Activated CD4-positive, alpha-beta T cell treated with anti-CD3 and anti-CD28 coated beads for 1 hour (primary cell): ENCODE measurements around the gene HSF2BP.
"Not testable (repeated sequence)": the region's sequence is repeated elsewhere in the genome, so short reads cannot be mapped to it uniquely, and the experiment has no call there.

Experiments used
- DNase-seq: peaks from one replicate; pipeline ENCODE4 v3.0.0-alpha.2; 2020

The HSF2BP gene

GRCh38 chr21:43659136-43660000 is at the start of gene HSF2BP, which contains the start of gene RRP1B:
TSS of gene HSF2BP (minus strand) at chr21:43659488. CDS start at chr21:43658096, 1,392 bp downstream.
TSS of gene RRP1B (plus strand) at chr21:43659560. CDS start at chr21:43659665, 105 bp downstream.
- DNase-seq, result peak; percentile 75

GRCh38 chr21:43708745-43709381 is 49.6 kb upstream of the HSF2BP start:
- no peak for DNase-seq

GRCh38 chr21:43707462-43707861 is 48.2 kb upstream of the HSF2BP start:
- DNase-seq, result no peak

- no peak for DNase-seq
Measured at GRCh38 chr21:43703035-43703880, 44.0 kb upstream of the HSF2BP start.

- DNase-seq, result no peak
Measured at GRCh38 chr21:43702785-43703034, 43.4 kb upstream of the HSF2BP start.

- no peak for DNase-seq
Measured at GRCh38 chr21:43701936-43702784, 42.9 kb upstream of the HSF2BP start.

GRCh38 chr21:43699933-43700599 is 40.8 kb upstream of the HSF2BP start:
- no peak for DNase-seq

- DNase-seq, result not testable (repeated sequence)
Measured at GRCh38 chr21:43699492-43699777, 40.1 kb upstream of the HSF2BP start.

GRCh38 chr21:43697758-43698643 is 38.7 kb upstream of the HSF2BP start:
- DNase-seq, result no peak

GRCh38 chr21:43696214-43696613 is 36.9 kb upstream of the HSF2BP start:
- no peak for DNase-seq

GRCh38 chr21:43694437-43695079 is 35.3 kb upstream of the HSF2BP start:
- DNase-seq, result no peak

- DNase-seq, result no peak
Measured at GRCh38 chr21:43693981-43694380, 34.7 kb upstream of the HSF2BP start.

- DNase-seq, result no peak
Measured at GRCh38 chr21:43692949-43693348, 33.7 kb upstream of the HSF2BP start.

GRCh38 chr21:43691801-43692200 is 32.5 kb upstream of the HSF2BP start:
- no peak for DNase-seq

GRCh38 chr21:43691086-43691795 is 32.0 kb upstream of the HSF2BP start:
- DNase-seq, result no peak

- DNase-seq, result no peak
Measured at GRCh38 chr21:43690346-43690745, 31.1 kb upstream of the HSF2BP start.

GRCh38 chr21:43689556-43690337 is 30.5 kb upstream of the HSF2BP start:
- no peak for DNase-seq

GRCh38 chr21:43688906-43689305 is 29.6 kb upstream of the HSF2BP start:
- no peak for DNase-seq
